ENCODE data around the gene OLFML1.
"Not testable (repeated sequence)": the region's sequence is repeated elsewhere in the genome, so short reads cannot be mapped to it uniquely, and the experiment has no call there.

OLFML1 gene

GRCh38 chr11:7513234-7514098 lies 28.2 kb downstream of the OLFML1 start, which contains the start of gene PPFIBP2:
Gene PPFIBP2, plus strand, starts transcription at chr11:7513999. Its CDS starts 35,477 bp downstream, at chr11:7549476.
- no peak for DNase-seq

GRCh38 chr11:7514099-7514591 lies 28.8 kb downstream of the OLFML1 start:
- no peak for DNase-seq

- no peak for DNase-seq
These were observed 30.2 kb downstream of the OLFML1 start for GRCh38 chr11:7515447-7515886.

- no peak for DNase-seq
These were observed 31.2 kb downstream of the OLFML1 start for GRCh38 chr11:7516475-7516874.

GRCh38 chr11:7517743-7518142 lies 32.4 kb downstream of the OLFML1 start:
- DNase-seq = not testable (repeated sequence)

GRCh38 chr11:7518811-7519562 lies 33.7 kb downstream of the OLFML1 start:
- DNase-seq = no peak

GRCh38 chr11:7520011-7520942 lies 35.0 kb downstream of the OLFML1 start:
- no peak for DNase-seq

GRCh38 chr11:7520981-7521487 lies 35.7 kb downstream of the OLFML1 start:
- no peak for DNase-seq

GRCh38 chr11:7522121-7522520 lies 36.8 kb downstream of the OLFML1 start:
- no peak for DNase-seq

GRCh38 chr11:7522546-7522945 lies 37.2 kb downstream of the OLFML1 start:
- no peak for DNase-seq

- no peak for DNase-seq
These were observed 38.3 kb downstream of the OLFML1 start for GRCh38 chr11:7523416-7524210.

- no peak for DNase-seq
These were observed 39.3 kb downstream of the OLFML1 start for GRCh38 chr11:7524462-7525235.

GRCh38 chr11:7525424-7525823 lies 40.1 kb downstream of the OLFML1 start:
- DNase-seq = no peak

GRCh38 chr11:7527029-7527428 lies 41.7 kb downstream of the OLFML1 start:
- no peak for DNase-seq

- no peak for DNase-seq
These were observed 43.3 kb downstream of the OLFML1 start for GRCh38 chr11:7528514-7529049.

- no peak for DNase-seq
These were observed 44.8 kb downstream of the OLFML1 start for GRCh38 chr11:7530013-7530640.

GRCh38 chr11:7531011-7531410 lies 45.7 kb downstream of the OLFML1 start:
- no peak for DNase-seq

- no peak for DNase-seq
These were observed 47.3 kb downstream of the OLFML1 start for GRCh38 chr11:7532405-7533145.

All from NCI-H2107 (cell line).